Ovary (tissue), 3 donors: ENCODE results near the gene CCL13.

Source experiments
- EP300 ChIP-seq: sonication (generic); formaldehyde crosslinking; IDR thresholded peaks from one replicate; pipeline ENCODE4 v1.6.1; 2017; ENCODE audit warnings: antibody characterized with exemption
- POLR2A ChIP-seq: fragments of 450-650 bp; IDR thresholded peaks from one replicate; pipeline ENCODE4 v1.6.1; 2017; ENCODE audit warnings: antibody characterized with exemption, mild to moderate bottlenecking, moderate library complexity
- TF ChIP-seq, protein P1 (sequence below), 3 donors: fragments of 450-650 bp in 2 of 3; fragments of 200-600 bp in 1 of 3; IDR thresholded peaks; one replicate each; pipeline versions ENCODE4 v1.5.1 to v1.8.0; 2016 to 2022; ENCODE audit warnings: antibody characterized with exemption in 3 of 3, mild to moderate bottlenecking in 1 of 3
- donor health status: DM: no; HTN: no; CAD: no.

DNA sequence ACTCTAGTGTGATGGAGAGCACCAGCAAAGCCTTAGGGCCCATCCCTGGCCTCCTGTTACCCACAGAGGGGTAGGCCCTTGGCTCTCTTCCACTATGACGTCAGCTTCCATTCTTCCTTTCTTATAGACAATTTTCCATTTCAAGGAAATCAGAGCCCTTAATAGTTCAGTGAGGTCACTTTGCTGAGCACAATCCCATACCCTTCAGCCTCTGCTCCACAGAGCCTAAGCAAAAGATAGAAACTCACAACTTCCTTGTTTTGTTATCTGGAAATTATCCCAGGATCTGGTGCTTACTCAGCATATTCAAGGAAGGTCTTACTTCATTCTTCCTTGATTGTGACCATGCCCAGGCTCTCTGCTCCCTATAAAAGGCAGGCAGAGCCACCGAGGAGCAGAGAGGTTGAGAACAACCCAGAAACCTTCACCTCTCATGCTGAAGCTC is 37.2 kb upstream of the CCL13 start, which contains the start of gene CCL8:
- TF ChIP-seq POLR2A = no peak
- TF ChIP-seq, protein P1, sequence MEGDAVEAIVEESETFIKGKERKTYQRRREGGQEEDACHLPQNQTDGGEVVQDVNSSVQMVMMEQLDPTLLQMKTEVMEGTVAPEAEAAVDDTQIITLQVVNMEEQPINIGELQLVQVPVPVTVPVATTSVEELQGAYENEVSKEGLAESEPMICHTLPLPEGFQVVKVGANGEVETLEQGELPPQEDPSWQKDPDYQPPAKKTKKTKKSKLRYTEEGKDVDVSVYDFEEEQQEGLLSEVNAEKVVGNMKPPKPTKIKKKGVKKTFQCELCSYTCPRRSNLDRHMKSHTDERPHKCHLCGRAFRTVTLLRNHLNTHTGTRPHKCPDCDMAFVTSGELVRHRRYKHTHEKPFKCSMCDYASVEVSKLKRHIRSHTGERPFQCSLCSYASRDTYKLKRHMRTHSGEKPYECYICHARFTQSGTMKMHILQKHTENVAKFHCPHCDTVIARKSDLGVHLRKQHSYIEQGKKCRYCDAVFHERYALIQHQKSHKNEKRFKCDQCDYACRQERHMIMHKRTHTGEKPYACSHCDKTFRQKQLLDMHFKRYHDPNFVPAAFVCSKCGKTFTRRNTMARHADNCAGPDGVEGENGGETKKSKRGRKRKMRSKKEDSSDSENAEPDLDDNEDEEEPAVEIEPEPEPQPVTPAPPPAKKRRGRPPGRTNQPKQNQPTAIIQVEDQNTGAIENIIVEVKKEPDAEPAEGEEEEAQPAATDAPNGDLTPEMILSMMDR (IDR thresholded peaks at IDR 0.05) = no peak
- TF ChIP-seq EP300 = no peak
